WTC11 (cell line): ENCODE data around the gene RNASE12. TPM values are rescaled to one million over a fixed set of nuclear protein-coding genes. Genes with fewer than 3 reads are reported as not detected.

Experiments
- ATAC-seq: fragments of 200-7000 bp; cut with Tn5 transposase; 2 replicates; pipeline ENCODE4 v1.10.0; 2021; ENCODE audit warnings: mild to moderate bottlenecking, moderate library complexity
- CTCF ChIA-PET: fragments of 300-600 bp; sonication (Branson Sonifier 250); formaldehyde crosslinking; loops from one replicate; lab custom pipeline; 2021; ENCODE audit warnings: antibody characterized with exemption; lab: Charles Lee
- POLR2A ChIA-PET: fragments of 350-600 bp; sonication (Branson Sonifier 250); formaldehyde crosslinking; loops from one replicate; lab custom pipeline; 2021; ENCODE audit warnings: antibody characterized with exemption; lab: Charles Lee
- DNase-seq: peaks from one replicate; pipeline ENCODE4 v3.0.0; 2021; ENCODE audit warnings: low spot score
- H3K27ac Mint-ChIP-seq: 2 replicates; pipeline ENCODE4 v1.8.0; 2021; ENCODE audit warnings: mixed read lengths
- H3K27me3 Mint-ChIP-seq: 2 replicates; pipeline ENCODE4 v1.8.0; 2021; ENCODE audit warnings: low read depth, mild to moderate bottlenecking, moderate library complexity, mixed read lengths
- H3K36me3 Mint-ChIP-seq: 2 replicates; pipeline ENCODE4 v1.8.0; 2021; ENCODE audit warnings: mixed read lengths
- H3K4me1 Mint-ChIP-seq: 2 replicates; pipeline ENCODE4 v1.8.0; 2022; ENCODE audit warnings: mixed read lengths
- H3K4me3 Mint-ChIP-seq: 2 replicates; pipeline ENCODE4 v1.8.0; 2021; ENCODE audit warnings: mild to moderate bottlenecking, moderate library complexity, mixed read lengths
- H3K9me3 Mint-ChIP-seq: 2 replicates; pipeline ENCODE4 v1.8.0; 2021; ENCODE audit warnings: mixed read lengths
- AFF4 ChIP-seq: sonication (generic); formaldehyde crosslinking; IDR thresholded peaks from 2 replicates; pipeline ENCODE4 v1.8.1; 2023; ENCODE audit warnings: mild to moderate bottlenecking, missing genetic modification reagents, borderline replicate concordance
- CBFB ChIP-seq: sonication (generic); formaldehyde crosslinking; IDR thresholded peaks from 2 replicates; pipeline ENCODE4 v1.8.1; 2022; ENCODE audit warnings: mild to moderate bottlenecking, low read depth, missing genetic modification reagents
- ELF4 ChIP-seq: sonication (generic); formaldehyde crosslinking; IDR thresholded peaks from 2 replicates; pipeline ENCODE4 v1.8.1; 2022; ENCODE audit warnings: low read depth, mild to moderate bottlenecking, moderate library complexity, missing genetic modification reagents
- EMX1 ChIP-seq: fragments of 250-450 bp; sonication (Bioruptor Pico); IDR thresholded peaks from 2 replicates; pipeline ENCODE4 v1.8.0; 2021; ENCODE audit warnings: mild to moderate bottlenecking
- KAT7 ChIP-seq: sonication (generic); formaldehyde crosslinking; IDR thresholded peaks from 2 replicates; pipeline ENCODE4 v1.8.1; 2023; ENCODE audit warnings: missing genetic modification reagents, mild to moderate bottlenecking, borderline replicate concordance
- MAX ChIP-seq: sonication (generic); formaldehyde crosslinking; IDR thresholded peaks from 2 replicates; pipeline ENCODE4 v1.8.0; 2022; ENCODE audit warnings: mild to moderate bottlenecking, missing genetic modification reagents
- MXD4 ChIP-seq: fragments of 250-450 bp; sonication (Bioruptor Pico); IDR thresholded peaks from 2 replicates; pipeline ENCODE4 v1.8.0; 2021; ENCODE audit warnings: mild to moderate bottlenecking, moderate library complexity, borderline replicate concordance
- MYBL2 ChIP-seq: sonication (generic); formaldehyde crosslinking; IDR thresholded peaks from 2 replicates; pipeline ENCODE4 v1.8.1; 2023; ENCODE audit warnings: mild to moderate bottlenecking, moderate library complexity, missing genetic modification reagents
- NR2C2 ChIP-seq: sonication (generic); formaldehyde crosslinking; IDR thresholded peaks from 2 replicates; pipeline ENCODE4 v1.8.0; 2022; ENCODE audit warnings: mild to moderate bottlenecking, missing genetic modification reagents
- RELA ChIP-seq: sonication (generic); formaldehyde crosslinking; IDR thresholded peaks from 2 replicates; pipeline ENCODE4 v1.8.1; 2022; ENCODE audit warnings: missing genetic modification reagents, mild to moderate bottlenecking, borderline replicate concordance
- SP1 ChIP-seq: sonication (generic); formaldehyde crosslinking; conservative IDR thresholded peaks from 2 replicates; pipeline ENCODE4 v1.8.1; 2022; ENCODE audit warnings: missing genetic modification reagents
- ZMAT4 ChIP-seq: fragments of 250-450 bp; sonication (Bioruptor Pico); IDR thresholded peaks from 2 replicates; pipeline ENCODE4 v1.9.0; 2021; ENCODE audit warnings: mild to moderate bottlenecking
- ZNF138 ChIP-seq: sonication (generic); formaldehyde crosslinking; conservative IDR thresholded peaks from 2 replicates; pipeline ENCODE4 v1.8.1; 2022; ENCODE audit warnings: mild to moderate bottlenecking, moderate library complexity, missing genetic modification reagents
- ZNF219 ChIP-seq: sonication (generic); formaldehyde crosslinking; IDR thresholded peaks from 2 replicates; pipeline ENCODE4 v1.8.0; 2023; ENCODE audit warnings: missing genetic modification reagents, mild to moderate bottlenecking, borderline replicate concordance
- ZNF423 ChIP-seq: fragments of 250-450 bp; sonication (Bioruptor Pico); IDR thresholded peaks from 2 replicates; pipeline ENCODE4 v2.1.2; 2022; ENCODE audit warnings: mild to moderate bottlenecking, moderate library complexity
- ZNF532 ChIP-seq: fragments of 250-450 bp; sonication (Bioruptor Pico); IDR thresholded peaks from 2 replicates; pipeline ENCODE4 v1.9.0; 2021; ENCODE audit warnings: mild to moderate bottlenecking, borderline replicate concordance
- total RNA-seq: library from RNA; stranded (reverse); gene quantifications from 3 replicates; pipeline ENCODE4 v1.2.3, GENCODE V29; 2021
- TF ChIP-seq, protein P1 (sequence below): sonication (generic); formaldehyde crosslinking; IDR thresholded peaks from 2 replicates; pipeline ENCODE4 v1.8.1; 2023; ENCODE audit warnings: mild to moderate bottlenecking, missing genetic modification reagents, moderate library complexity
- TF ChIP-seq, protein P2 (sequence below): sonication (generic); formaldehyde crosslinking; IDR thresholded peaks from 2 replicates; pipeline ENCODE4 v1.8.1; 2023; ENCODE audit warnings: mild to moderate bottlenecking, missing genetic modification reagents

Gene RNASE12
- total RNA-seq, 1 experiment from 2014 or later, result not detected

DNA sequence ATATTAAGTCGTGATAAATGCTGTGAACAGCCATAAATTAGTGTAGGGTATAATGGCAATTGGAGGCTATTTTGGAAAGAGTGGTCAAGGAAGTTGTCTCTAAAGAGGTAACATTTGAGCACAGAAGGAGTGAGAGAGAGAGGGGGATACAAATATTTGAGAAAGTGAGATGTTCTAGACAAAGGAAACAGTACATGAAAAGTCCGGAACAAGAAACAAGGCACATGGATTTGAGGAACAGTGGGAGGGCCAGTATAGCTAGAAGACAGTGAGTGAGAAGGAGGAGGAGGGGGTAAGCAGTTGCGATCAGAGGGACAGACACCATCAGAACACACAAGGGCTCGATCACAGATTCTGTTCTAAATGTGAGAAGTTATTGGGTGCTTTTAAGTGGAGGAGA is 20.1 kb upstream of the RNASE12 start:
- POLR2A ChIA-PET, result no interaction called here
- no peak for DNase-seq
- TF ChIP-seq AFF4, result no peak
- TF ChIP-seq SP1 (CRISPR knock-in tag), result no peak
- TF ChIP-seq, protein P1, sequence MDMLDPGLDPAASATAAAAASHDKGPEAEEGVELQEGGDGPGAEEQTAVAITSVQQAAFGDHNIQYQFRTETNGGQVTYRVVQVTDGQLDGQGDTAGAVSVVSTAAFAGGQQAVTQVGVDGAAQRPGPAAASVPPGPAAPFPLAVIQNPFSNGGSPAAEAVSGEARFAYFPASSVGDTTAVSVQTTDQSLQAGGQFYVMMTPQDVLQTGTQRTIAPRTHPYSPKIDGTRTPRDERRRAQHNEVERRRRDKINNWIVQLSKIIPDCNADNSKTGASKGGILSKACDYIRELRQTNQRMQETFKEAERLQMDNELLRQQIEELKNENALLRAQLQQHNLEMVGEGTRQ (CRISPR knock-in tag), result no peak
- no peak for TF ChIP-seq CBFB (CRISPR knock-in tag)
- TF ChIP-seq MYBL2 (CRISPR knock-in tag), result no peak
- no peak for TF ChIP-seq KAT7 (CRISPR knock-in tag)
- no peak for TF ChIP-seq ELF4
- TF ChIP-seq ZNF138 (CRISPR knock-in tag), result no peak
- CTCF ChIA-PET, result no interaction called here
- no peak for ATAC-seq
- Mint-ChIP-seq H3K36me3 (no peaks in the 10 kb centered on the region), H3K4me1 (peaks cover 22% of the 10 kb centered on the region), H3K4me3 (no peak overlapping the region), H3K27me3 (no peaks in the 10 kb centered on the region), H3K9me3 (no peaks in the 10 kb centered on the region), H3K27ac (no peak overlapping the region)

DNA sequence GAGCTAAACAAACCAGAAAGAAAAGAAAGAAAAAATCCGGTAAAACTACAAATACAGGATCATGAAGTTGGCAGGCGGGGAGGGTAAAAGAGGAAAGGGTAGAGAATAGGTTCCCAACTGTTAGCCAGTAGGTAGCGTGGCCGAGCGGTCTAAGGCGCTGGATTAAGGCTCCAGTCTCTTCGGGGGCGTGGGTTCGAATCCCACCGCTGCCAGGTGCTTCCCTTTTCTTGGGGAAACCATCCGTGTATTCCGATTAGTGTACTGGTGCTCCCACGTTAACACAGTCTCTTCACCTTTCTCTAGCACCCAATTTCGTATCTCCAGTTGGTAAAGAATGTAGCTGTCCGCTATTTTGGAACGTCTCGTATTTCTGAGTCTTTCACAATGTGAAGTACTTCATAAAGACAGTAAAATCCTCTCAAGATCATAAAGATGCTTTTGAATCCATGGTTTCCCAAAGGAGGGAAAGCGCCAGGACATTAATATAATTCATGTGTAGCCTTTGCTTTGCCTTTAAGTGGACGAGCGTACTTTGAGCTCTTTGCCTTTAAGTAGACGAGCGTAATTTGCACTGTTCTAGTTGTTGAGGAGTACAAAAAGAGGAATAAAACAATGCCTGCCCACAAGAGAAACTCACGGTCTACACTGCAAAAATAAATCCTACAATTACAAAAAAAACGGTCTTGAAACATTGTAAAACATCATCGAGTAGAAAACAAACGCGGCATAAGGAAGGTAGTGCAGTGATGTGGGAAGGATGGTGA is 19.0 kb upstream of the RNASE12 start:
- Mint-ChIP-seq H3K4me3 (no peak overlapping the region), H3K27me3 (no peaks in the 10 kb centered on the region), H3K36me3 (no peaks in the 10 kb centered on the region), H3K4me1 (peaks cover 18% of the 10 kb centered on the region), H3K9me3 (no peaks in the 10 kb centered on the region), H3K27ac (no peak overlapping the region)
- DNase-seq (peak; percentile 88), ATAC-seq (peak; percentile 20)
- ChIA-PET CTCF (interaction anchor here (0.6 to 5.2 kb wide), 16 partner anchors 10 to 282 kb away, joined by 3 to 64 read pairs (median 6); partner anchors contain the start of genes APEX1, OSGEP, PARP2 and PIP4P1), POLR2A (interaction anchor here (0.6 kb wide), 1 partner anchor 204 kb away, joined by 4 read pairs; no protein-coding TSS in a partner anchor)
- TF ChIP-seq RELA (no peak), ZNF219 (CRISPR knock-in tag) (no peak), ZMAT4 (CRISPR knock-in tag) (0 out of 2 replicates have a peak, but pooled peaks have one; percentile 23), MAX (CRISPR knock-in tag) (no peak), EMX1 (no peak), ZNF423 (CRISPR knock-in tag) (no peak), ZNF532 (CRISPR knock-in tag) (no peak), AFF4 (no peak), NR2C2 (CRISPR knock-in tag) (no peak), MXD4 (CRISPR knock-in tag) (no peak)
- TF ChIP-seq, protein P2, sequence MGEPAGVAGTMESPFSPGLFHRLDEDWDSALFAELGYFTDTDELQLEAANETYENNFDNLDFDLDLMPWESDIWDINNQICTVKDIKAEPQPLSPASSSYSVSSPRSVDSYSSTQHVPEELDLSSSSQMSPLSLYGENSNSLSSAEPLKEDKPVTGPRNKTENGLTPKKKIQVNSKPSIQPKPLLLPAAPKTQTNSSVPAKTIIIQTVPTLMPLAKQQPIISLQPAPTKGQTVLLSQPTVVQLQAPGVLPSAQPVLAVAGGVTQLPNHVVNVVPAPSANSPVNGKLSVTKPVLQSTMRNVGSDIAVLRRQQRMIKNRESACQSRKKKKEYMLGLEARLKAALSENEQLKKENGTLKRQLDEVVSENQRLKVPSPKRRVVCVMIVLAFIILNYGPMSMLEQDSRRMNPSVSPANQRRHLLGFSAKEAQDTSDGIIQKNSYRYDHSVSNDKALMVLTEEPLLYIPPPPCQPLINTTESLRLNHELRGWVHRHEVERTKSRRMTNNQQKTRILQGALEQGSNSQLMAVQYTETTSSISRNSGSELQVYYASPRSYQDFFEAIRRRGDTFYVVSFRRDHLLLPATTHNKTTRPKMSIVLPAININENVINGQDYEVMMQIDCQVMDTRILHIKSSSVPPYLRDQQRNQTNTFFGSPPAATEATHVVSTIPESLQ (CRISPR knock-in tag), result no peak
